HL-60 (cell line): ENCODE measurements around the gene THG1L.
"Not testable (repeated sequence)": the region's sequence is repeated elsewhere in the genome, so short reads cannot be mapped to it uniquely, and the experiment has no call there.

Experiments used
- GABPA ChIP-seq: IDR thresholded peaks from 2 replicates; pipeline ENCODE4 v1.6.1; 2012; ENCODE audit warnings: low read depth
- POLR2AphosphoS5 ChIP-seq: IDR thresholded peaks from 2 replicates; pipeline ENCODE4 v1.6.1; 2012; ENCODE audit warnings: low read depth
- SPI1 ChIP-seq: IDR thresholded peaks from 2 replicates; pipeline ENCODE4 v1.6.1; 2012; ENCODE audit warnings: low read depth, mild to moderate bottlenecking, borderline replicate concordance
- TF ChIP-seq, protein P1 (sequence below): IDR thresholded peaks from one replicate; pipeline ENCODE4 v1.5.1; 2011; ENCODE audit warnings: low read length, control low read depth, inconsistent platforms; ENCODE audit not compliant: insufficient read depth
- TF ChIP-seq, protein P2 (sequence below): IDR thresholded peaks from 2 replicates; pipeline ENCODE4 v1.6.1; 2012; ENCODE audit warnings: low read depth; ENCODE audit not compliant: insufficient replicate concordance

DNA sequence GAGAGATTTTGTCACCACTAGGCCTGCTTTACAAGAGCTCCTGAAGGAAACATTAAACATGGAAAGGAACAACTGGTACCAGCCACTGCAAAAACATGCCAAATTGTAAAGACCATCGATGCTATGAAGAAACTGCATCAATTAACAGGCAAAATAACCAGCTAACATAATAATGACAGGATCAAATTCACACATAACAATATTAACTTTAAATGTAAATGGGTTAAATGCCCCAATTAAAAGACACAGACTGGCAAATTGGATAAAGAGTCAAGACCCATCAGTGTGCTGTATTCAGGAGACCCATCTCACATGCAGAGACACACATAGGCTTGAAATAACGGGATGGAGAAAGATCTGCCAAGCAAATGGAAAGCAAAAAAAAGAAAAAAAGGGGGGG is 8.3 kb upstream of the THG1L start:
- TF ChIP-seq, protein P1, sequence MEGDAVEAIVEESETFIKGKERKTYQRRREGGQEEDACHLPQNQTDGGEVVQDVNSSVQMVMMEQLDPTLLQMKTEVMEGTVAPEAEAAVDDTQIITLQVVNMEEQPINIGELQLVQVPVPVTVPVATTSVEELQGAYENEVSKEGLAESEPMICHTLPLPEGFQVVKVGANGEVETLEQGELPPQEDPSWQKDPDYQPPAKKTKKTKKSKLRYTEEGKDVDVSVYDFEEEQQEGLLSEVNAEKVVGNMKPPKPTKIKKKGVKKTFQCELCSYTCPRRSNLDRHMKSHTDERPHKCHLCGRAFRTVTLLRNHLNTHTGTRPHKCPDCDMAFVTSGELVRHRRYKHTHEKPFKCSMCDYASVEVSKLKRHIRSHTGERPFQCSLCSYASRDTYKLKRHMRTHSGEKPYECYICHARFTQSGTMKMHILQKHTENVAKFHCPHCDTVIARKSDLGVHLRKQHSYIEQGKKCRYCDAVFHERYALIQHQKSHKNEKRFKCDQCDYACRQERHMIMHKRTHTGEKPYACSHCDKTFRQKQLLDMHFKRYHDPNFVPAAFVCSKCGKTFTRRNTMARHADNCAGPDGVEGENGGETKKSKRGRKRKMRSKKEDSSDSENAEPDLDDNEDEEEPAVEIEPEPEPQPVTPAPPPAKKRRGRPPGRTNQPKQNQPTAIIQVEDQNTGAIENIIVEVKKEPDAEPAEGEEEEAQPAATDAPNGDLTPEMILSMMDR, result not testable (repeated sequence)
- not testable (repeated sequence) for TF ChIP-seq POLR2AphosphoS5, GABPA, SPI1
- TF ChIP-seq, protein P2, sequence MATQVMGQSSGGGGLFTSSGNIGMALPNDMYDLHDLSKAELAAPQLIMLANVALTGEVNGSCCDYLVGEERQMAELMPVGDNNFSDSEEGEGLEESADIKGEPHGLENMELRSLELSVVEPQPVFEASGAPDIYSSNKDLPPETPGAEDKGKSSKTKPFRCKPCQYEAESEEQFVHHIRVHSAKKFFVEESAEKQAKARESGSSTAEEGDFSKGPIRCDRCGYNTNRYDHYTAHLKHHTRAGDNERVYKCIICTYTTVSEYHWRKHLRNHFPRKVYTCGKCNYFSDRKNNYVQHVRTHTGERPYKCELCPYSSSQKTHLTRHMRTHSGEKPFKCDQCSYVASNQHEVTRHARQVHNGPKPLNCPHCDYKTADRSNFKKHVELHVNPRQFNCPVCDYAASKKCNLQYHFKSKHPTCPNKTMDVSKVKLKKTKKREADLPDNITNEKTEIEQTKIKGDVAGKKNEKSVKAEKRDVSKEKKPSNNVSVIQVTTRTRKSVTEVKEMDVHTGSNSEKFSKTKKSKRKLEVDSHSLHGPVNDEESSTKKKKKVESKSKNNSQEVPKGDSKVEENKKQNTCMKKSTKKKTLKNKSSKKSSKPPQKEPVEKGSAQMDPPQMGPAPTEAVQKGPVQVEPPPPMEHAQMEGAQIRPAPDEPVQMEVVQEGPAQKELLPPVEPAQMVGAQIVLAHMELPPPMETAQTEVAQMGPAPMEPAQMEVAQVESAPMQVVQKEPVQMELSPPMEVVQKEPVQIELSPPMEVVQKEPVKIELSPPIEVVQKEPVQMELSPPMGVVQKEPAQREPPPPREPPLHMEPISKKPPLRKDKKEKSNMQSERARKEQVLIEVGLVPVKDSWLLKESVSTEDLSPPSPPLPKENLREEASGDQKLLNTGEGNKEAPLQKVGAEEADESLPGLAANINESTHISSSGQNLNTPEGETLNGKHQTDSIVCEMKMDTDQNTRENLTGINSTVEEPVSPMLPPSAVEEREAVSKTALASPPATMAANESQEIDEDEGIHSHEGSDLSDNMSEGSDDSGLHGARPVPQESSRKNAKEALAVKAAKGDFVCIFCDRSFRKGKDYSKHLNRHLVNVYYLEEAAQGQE, result not testable (repeated sequence)
